Left ventricle myocardium inferior (tissue), 1 donor: ENCODE measurements around the gene SDC1. TPM values are rescaled to one million over a fixed set of nuclear protein-coding genes. Genes with fewer than 3 reads are reported as not detected.

Experiments
- DNase-seq: peaks from one replicate; pipeline ENCODE4 v3.0.0-alpha.2; 2020
- H3K27ac ChIP-seq: fragments of 200-600 bp; replicated peaks from 2 replicates; pipeline ENCODE4 v1.8.0; 2021
- H3K27me3 ChIP-seq: fragments of 200-600 bp; 2 replicates; pipeline ENCODE4 v1.8.0; 2021; ENCODE audit warnings: low read depth
- H3K36me3 ChIP-seq: fragments of 200-600 bp; 2 replicates; pipeline ENCODE4 v1.8.0; 2021
- H3K4me1 ChIP-seq: fragments of 200-600 bp; 2 replicates; pipeline ENCODE4 v1.8.0; 2021
- H3K4me3 ChIP-seq: fragments of 200-600 bp; 2 replicates; pipeline ENCODE4 v1.8.0; 2021; ENCODE audit warnings: mild to moderate bottlenecking, moderate library complexity
- H3K9me3 ChIP-seq: fragments of 200-600 bp; replicated peaks from 2 replicates; pipeline ENCODE4 v1.8.0; 2021
- intact Hi-C: fragments of 100-400 bp; cut with micrococcal nuclease; formaldehyde crosslinking; loops from one replicate; pipeline ENCODE4 v1.11.0; 2022
- total RNA-seq: library from RNA; stranded (reverse); fragmentation: NEBNext Ultra II Directional; extraction: Animal tissue kit (Norgen Biotek cat#: 25700); gene quantifications from one replicate; pipeline ENCODE4 v1.2.1, GENCODE V29; 2021
- TF ChIP-seq, protein P1 (sequence below): fragments of 200-600 bp; IDR thresholded peaks from 2 replicates; pipeline ENCODE4 v1.8.0; 2021; ENCODE audit warnings: antibody characterized with exemption, mild to moderate bottlenecking, borderline replicate concordance
- donor health status: DM: no; HTN: yes; CAD: no; lungs with severe emphysema.

SDC1 gene
- total RNA-seq, 1 donor from 2014 or later, result 0.41 TPM

DNA sequence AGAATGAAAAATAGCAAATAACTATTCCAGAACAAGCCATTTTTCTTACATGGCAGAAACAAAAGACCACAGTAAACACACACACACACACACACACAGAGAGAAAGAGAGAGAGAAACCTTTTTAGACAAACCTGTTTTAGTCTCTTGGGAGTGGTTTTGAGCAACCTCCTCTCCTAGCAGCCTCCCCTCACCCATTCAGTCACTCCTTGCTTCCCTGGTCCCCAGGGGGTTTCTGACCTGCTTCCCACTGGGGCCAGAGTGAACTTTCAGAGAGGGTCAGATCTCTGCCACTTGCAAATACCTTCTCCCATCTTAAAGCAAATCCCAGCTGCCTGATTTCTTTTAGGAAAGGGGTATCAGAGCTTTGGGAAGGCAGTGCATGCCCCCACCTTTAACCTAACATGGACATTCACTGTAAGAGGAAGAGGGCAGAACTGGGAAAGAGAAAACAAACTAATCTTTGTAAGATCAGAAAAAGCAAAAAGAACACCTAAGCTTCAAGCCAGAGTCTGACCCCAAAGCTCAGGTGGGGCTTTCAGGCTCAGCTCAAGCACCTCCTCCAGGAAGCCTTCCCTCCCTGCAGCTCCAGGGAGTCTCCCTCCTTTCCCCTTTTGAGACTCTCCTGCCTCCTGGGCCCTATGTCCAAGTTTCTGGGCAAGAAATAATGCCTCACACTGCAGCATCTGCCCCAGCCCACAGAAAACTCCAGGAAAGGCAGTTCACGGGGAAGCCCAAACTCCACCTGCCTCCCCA is 2.7 kb downstream of the SDC1 start:
- Histone ChIP-seq H3K9me3 (no peaks in the 10 kb centered on the region), H3K27me3 (peaks cover 52% of the 10 kb centered on the region), H3K4me3 (no peak overlapping the region), H3K4me1 (peaks cover 28% of the 10 kb centered on the region), H3K36me3 (no peaks in the 10 kb centered on the region), H3K27ac (no peak overlapping the region)
- TF ChIP-seq, protein P1, sequence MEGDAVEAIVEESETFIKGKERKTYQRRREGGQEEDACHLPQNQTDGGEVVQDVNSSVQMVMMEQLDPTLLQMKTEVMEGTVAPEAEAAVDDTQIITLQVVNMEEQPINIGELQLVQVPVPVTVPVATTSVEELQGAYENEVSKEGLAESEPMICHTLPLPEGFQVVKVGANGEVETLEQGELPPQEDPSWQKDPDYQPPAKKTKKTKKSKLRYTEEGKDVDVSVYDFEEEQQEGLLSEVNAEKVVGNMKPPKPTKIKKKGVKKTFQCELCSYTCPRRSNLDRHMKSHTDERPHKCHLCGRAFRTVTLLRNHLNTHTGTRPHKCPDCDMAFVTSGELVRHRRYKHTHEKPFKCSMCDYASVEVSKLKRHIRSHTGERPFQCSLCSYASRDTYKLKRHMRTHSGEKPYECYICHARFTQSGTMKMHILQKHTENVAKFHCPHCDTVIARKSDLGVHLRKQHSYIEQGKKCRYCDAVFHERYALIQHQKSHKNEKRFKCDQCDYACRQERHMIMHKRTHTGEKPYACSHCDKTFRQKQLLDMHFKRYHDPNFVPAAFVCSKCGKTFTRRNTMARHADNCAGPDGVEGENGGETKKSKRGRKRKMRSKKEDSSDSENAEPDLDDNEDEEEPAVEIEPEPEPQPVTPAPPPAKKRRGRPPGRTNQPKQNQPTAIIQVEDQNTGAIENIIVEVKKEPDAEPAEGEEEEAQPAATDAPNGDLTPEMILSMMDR, result no peak
- no peak for DNase-seq
- intact Hi-C loops, result no loop called here

DNA sequence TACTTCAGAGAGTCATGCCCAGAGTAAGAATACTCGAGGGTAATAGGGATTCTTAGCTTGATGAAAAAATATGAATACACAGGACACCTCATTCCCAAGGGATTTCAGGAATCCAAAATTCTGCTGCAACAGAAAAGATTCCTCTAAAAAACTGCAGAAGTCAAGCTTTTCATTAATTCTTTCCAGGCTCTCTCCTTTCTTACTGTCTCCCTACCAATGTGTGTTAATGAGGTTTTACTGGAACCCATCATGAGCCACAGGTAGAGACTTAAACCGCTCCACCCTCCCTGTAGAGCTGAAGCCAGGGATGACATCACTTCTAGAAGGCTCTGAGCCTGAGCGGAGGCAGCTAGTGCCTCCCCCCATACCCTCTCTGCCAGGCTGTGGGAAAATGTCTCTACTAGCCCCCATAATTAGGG is 3.4 kb downstream of the SDC1 start:
- H3K4me1 ChIP-seq, result peaks cover 28% of the 10 kb centered on the region
- no peaks in the 10 kb centered on the region for H3K9me3 ChIP-seq
- peaks cover 45% of the 10 kb centered on the region for H3K27me3 ChIP-seq
- H3K27ac ChIP-seq, result no peak overlapping the region
- TF ChIP-seq, protein P1, result no peak
- no peaks in the 10 kb centered on the region for H3K36me3 ChIP-seq
- no peak for DNase-seq
- intact Hi-C loops, result no loop called here
- H3K4me3 ChIP-seq, result no peak overlapping the region

DNA sequence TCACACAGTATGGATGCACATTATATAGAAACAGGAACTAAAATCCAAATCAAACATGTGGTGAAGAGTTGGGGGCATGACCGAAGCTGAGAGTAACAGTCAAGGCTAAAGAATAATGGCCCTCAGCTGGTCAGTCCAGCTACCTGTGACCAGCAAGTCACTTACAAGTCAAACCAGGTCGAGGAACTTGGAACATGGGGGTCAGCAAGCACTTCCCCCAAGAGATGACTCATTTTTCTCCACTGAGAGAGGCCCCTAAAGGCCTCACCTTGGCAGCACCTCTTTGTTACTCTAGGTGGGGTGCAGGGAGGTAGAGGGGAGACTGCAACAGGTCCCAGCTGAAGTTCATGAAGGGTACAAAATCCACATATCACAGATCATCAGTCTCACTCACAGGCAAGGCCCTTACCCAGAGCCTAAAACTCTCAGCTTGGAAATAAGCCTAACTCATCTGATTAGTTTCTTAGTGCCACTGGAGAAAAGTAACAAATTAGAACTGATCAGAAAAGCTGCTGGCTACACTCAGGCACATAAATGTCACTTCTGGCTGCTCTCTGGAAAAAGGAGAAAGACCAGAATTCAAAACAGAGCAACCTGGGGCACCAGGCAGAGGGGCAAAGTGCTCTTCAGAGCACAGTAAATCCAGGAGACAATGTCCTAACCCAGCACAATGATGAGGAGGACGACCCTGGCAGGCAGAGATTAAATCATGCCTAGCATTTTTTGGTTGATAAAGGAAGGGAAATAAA is 4.0 kb downstream of the SDC1 start:
- intact Hi-C loops, result no loop called here

DNA sequence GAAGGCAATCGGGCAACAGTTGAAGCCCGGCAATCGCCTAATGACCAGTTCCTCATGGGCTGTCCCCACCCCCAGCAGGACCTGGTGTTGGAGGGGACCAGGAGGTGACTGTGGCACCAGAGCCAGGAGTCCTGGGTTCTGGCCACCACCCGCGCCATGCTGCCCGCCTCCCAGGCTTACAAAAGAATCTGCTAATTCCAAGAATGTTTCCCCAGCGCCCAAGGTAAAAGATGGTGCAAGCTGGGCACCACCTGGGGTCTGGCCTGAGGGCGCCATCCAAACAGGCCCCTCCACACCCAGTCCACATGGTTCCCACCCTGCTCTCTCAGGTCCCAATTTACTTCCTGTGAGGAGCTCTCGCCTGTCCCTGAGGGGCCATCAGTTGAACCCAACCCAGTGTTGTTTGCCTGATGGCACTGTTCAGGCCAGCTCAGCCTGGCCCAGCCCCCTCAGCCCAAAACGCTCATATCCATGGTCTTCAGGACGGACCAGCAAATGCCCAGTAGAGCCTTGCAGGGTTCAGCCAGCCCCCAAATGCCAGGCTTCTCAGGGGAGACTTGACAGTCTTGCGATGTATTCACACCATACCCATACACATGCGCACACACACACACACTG is 5.1 kb downstream of the SDC1 start:
- Histone ChIP-seq H3K36me3 (no peaks in the 10 kb centered on the region), H3K27me3 (peaks cover 32% of the 10 kb centered on the region), H3K4me3 (no peak overlapping the region), H3K4me1 (peaks cover 18% of the 10 kb centered on the region), H3K9me3 (no peaks in the 10 kb centered on the region), H3K27ac (no peak overlapping the region)
- no peak for DNase-seq
- intact Hi-C loops, result no loop called here
- TF ChIP-seq, protein P1, result no peak

More for the DNA sequence above, 4.0 kb downstream of the SDC1 start:
- Histone ChIP-seq H3K4me1 (peaks cover 28% of the 10 kb centered on the region), H3K27ac (no peak overlapping the region), H3K4me3 (no peak overlapping the region), H3K9me3 (no peaks in the 10 kb centered on the region), H3K36me3 (no peaks in the 10 kb centered on the region), H3K27me3 (peaks cover 40% of the 10 kb centered on the region)
- TF ChIP-seq, protein P1, result no peak
- no peak for DNase-seq
